Omental fat pad (tissue), 4 donors: ENCODE data around the gene KTI12. TPM values are rescaled to one million over a fixed set of nuclear protein-coding genes. Genes with fewer than 3 reads are reported as not detected.
"Not testable (repeated sequence)": the region's sequence is repeated elsewhere in the genome, so short reads cannot be mapped to it uniquely, and the experiment has no call there.

ENCODE experiments used
- ATAC-seq: fragments of 150-250 bp; one replicate; pipeline ENCODE4 v1.9.1; 2016; ENCODE audit warnings: mild to moderate bottlenecking, moderate library complexity; ENCODE audit not compliant: low FRiP score
- DNase-seq: peaks from one replicate; pipeline ENCODE4 v3.0.0-alpha.2; 2019; ENCODE audit warnings: low spot score
- CTCF ChIP-seq, 3 donors: fragments of 450-650 bp; IDR thresholded peaks; one replicate each; pipeline ENCODE4 v1.5.1; 2016 to 2017; ENCODE audit warnings: antibody characterized with exemption in 3 of 3, mild to moderate bottlenecking in 3 of 3, moderate library complexity in 2 of 3
- total RNA-seq, 4 donors: library from RNA; depleted of rRNA; stranded (reverse); fragments of >200 nt; gene quantifications; one replicate each; pipeline ENCODE4 v1.1.0, GENCODE V29; 2016

The KTI12 gene
- total RNA-seq, 4 donors from 2014 or later: 7.6 to 23.4 (median 10.2) TPM

- TF ChIP-seq CTCF (IDR thresholded peaks at IDR 0.05): no peak
- ATAC-seq (no peak), DNase-seq (no peak)
Measured at GRCh38 chr1:52026278-52026677, 7.3 kb downstream of the KTI12 start.

- TF ChIP-seq CTCF (IDR thresholded peaks at IDR 0.05): no peak
- no peak for DNase-seq
- no peak for ATAC-seq
Measured at GRCh38 chr1:52022133-52022532, 11.5 kb downstream of the KTI12 start.

- no peak for DNase-seq
- no peak for ATAC-seq
- TF ChIP-seq CTCF (IDR thresholded peaks at IDR 0.05): no peak
Measured at GRCh38 chr1:52008071-52008809, 25.4 kb downstream of the KTI12 start.

GRCh38 chr1:52007215-52008002 lies 26.2 kb downstream of the KTI12 start:
- no peak for ATAC-seq
- no peak for TF ChIP-seq CTCF (IDR thresholded peaks at IDR 0.05)
- no peak for DNase-seq

- not testable (repeated sequence) for ATAC-seq, DNase-seq
Measured at GRCh38 chr1:52006081-52006553, 27.5 kb downstream of the KTI12 start.

- ATAC-seq, DNase-seq: not testable (repeated sequence)
Measured at GRCh38 chr1:52005548-52005947, 28.1 kb downstream of the KTI12 start.

GRCh38 chr1:52003877-52004276 lies 29.7 kb downstream of the KTI12 start:
- ATAC-seq (no peak), DNase-seq (no peak)
- no peak for TF ChIP-seq CTCF (IDR thresholded peaks at IDR 0.05)
